NOMO-1 treated with dmso at 0.1 percent for 144 hours (cell line): Measurements from ENCODE around the gene PTF1A.

Source experiments
- DNase-seq: peaks from one replicate; lab custom pipeline; 2025; ENCODE audit not compliant: unreplicated experiment; lab: John Stamatoyannopoulos, UW

PTF1A gene

GRCh38 chr10:23191764-23192711, at the start of gene PTF1A:
PTF1A (plus strand) TSS chr10:23192312; CDS start chr10:23192531, 219 bp downstream.
- DNase-seq = no peak

GRCh38 chr10:23146258-23146657, 45.9 kb upstream of the PTF1A start:
- no peak for DNase-seq

- no peak for DNase-seq
Measured at GRCh38 chr10:23147035-23147434, 45.1 kb upstream of the PTF1A start.

- no peak for DNase-seq
Measured at GRCh38 chr10:23148214-23148613, 43.9 kb upstream of the PTF1A start.

GRCh38 chr10:23150091-23150490, 42.0 kb upstream of the PTF1A start:
- DNase-seq = no peak

GRCh38 chr10:23150610-23151009, 41.5 kb upstream of the PTF1A start:
- no peak for DNase-seq

GRCh38 chr10:23151071-23151470, 41.0 kb upstream of the PTF1A start:
- no peak for DNase-seq

GRCh38 chr10:23155169-23155568, 36.9 kb upstream of the PTF1A start:
- DNase-seq = peak; percentile 27

GRCh38 chr10:23156447-23157150, 35.5 kb upstream of the PTF1A start:
- no peak for DNase-seq

GRCh38 chr10:23157239-23157681, 34.9 kb upstream of the PTF1A start:
- DNase-seq = no peak

- no peak for DNase-seq
Measured at GRCh38 chr10:23157691-23158369, 34.3 kb upstream of the PTF1A start.

GRCh38 chr10:23158370-23158769, 33.7 kb upstream of the PTF1A start:
- peak; percentile 14 for DNase-seq

GRCh38 chr10:23171232-23171876, 20.8 kb upstream of the PTF1A start:
- DNase-seq = no peak

- DNase-seq = no peak
Measured at GRCh38 chr10:23172429-23173213, 19.5 kb upstream of the PTF1A start.

- no peak for DNase-seq
Measured at GRCh38 chr10:23173214-23174073, 18.7 kb upstream of the PTF1A start.

GRCh38 chr10:23174074-23174976, 17.8 kb upstream of the PTF1A start:
- no peak for DNase-seq

- no peak for DNase-seq
Measured at GRCh38 chr10:23174977-23175512, 17.1 kb upstream of the PTF1A start.

GRCh38 chr10:23186178-23186577, 5.9 kb upstream of the PTF1A start:
- DNase-seq = no peak
